B cell (primary cell): ENCODE measurements around the gene ABCA13. TPM values are rescaled to one million over a fixed set of nuclear protein-coding genes. Genes with fewer than 3 reads are reported as not detected.

Experiments
- ATAC-seq: fragments of 200-7000 bp; cut with Tn5 transposase; one replicate; pipeline ENCODE4 v1.10.0; 2021; ENCODE audit warnings: low read depth, mild to moderate bottlenecking, moderate number of reproducible peaks, moderate library complexity
- CTCF ChIA-PET: fragments of 350-600 bp; sonication (Branson Sonifier 250); formaldehyde crosslinking; loops from one replicate; lab custom pipeline; 2021; ENCODE audit warnings: antibody characterized with exemption, inconsistent platforms; lab: Charles Lee
- POLR2A ChIA-PET: fragments of 350-600 bp; sonication (Branson Sonifier 250); formaldehyde crosslinking; loops from one replicate; lab custom pipeline; 2021; ENCODE audit warnings: antibody characterized with exemption; lab: Charles Lee
- DNase-seq: peaks from one replicate; pipeline ENCODE4 v3.0.0; 2013
- H2AFZ ChIP-seq: 2 replicates; pipeline ENCODE4 v1.6.1; 2012; ENCODE audit warnings: mild to moderate bottlenecking, low read depth, low read length; ENCODE audit not compliant: insufficient read depth, poor library complexity, severe bottlenecking
- H3K27ac ChIP-seq, 2 donors: 1 replicate in 1 of 2; 2 replicates in 1 of 2; pipeline ENCODE4 v1.5.1; 2012 to 2013; ENCODE audit warnings: low read length in 2 of 2, mild to moderate bottlenecking in 2 of 2, moderate library complexity in 1 of 2
- H3K27me3 ChIP-seq, 4 experiments: fragments of 200-600 bp in 1 of 4; sonication (generic) in 1 of 4; replicated peaks in 1 of 4; 1 replicate in 2 of 4; 2 replicates in 2 of 4; pipeline versions ENCODE4 v1.6.1 to v1.7.0; 2013 to 2016; ENCODE audit warnings: low read length in 3 of 4, mild to moderate bottlenecking in 2 of 4, mixed read lengths in 1 of 4, moderate library complexity in 1 of 4; ENCODE audit not compliant: insufficient read depth in 4 of 4, control insufficient read depth in 3 of 4; ENCODE audit errors: control extremely low read depth in 1 of 4
- H3K36me3 ChIP-seq, 2 experiments: replicated peaks in 1 of 2; 1 replicate in 1 of 2; 2 replicates in 1 of 2; pipeline versions ENCODE4 v1.6.1 to v1.7.1; 2013; ENCODE audit warnings: low read length in 1 of 2; ENCODE audit not compliant: insufficient read depth in 2 of 2, control insufficient read depth in 1 of 2; ENCODE audit errors: control extremely low read depth in 1 of 2, extremely low read depth in 1 of 2
- H3K4me1 ChIP-seq, 2 donors: fragments of 200-600 bp in 1 of 2; sonication (generic) in 1 of 2; 1 replicate in 1 of 2; 2 replicates in 1 of 2; pipeline versions ENCODE4 v1.5.1 to v1.6.1; 2013 to 2017; ENCODE audit warnings: low read length in 2 of 2; ENCODE audit not compliant: control insufficient read depth in 2 of 2, insufficient read depth in 2 of 2
- H3K4me2 ChIP-seq: replicated peaks from 2 replicates; pipeline ENCODE3; 2012; ENCODE audit warnings: mild to moderate bottlenecking, low read depth, low read length; ENCODE audit not compliant: poor library complexity, severe bottlenecking
- H3K4me3 ChIP-seq, 5 experiments: fragments of 200-600 bp in 1 of 5; sonication (generic) in 1 of 5; 1 replicate in 3 of 5; 2 replicates in 2 of 5; pipeline versions ENCODE4 v1.5.1 to v1.7.0; 2011 to 2016; ENCODE audit warnings: low read length in 4 of 5, mild to moderate bottlenecking in 4 of 5, low read depth in 2 of 5, control low read depth in 1 of 5, moderate library complexity in 1 of 5; ENCODE audit not compliant: insufficient read depth in 1 of 5; ENCODE audit errors: control extremely low read depth in 1 of 5, extremely low read depth in 1 of 5
- H3K79me2 ChIP-seq: fragments of 200-600 bp; sonication (generic); one replicate; pipeline ENCODE4 v1.6.0; 2016; ENCODE audit warnings: low read length; ENCODE audit not compliant: control insufficient read depth, insufficient read depth
- H3K9ac ChIP-seq: fragments of 200-600 bp; sonication (generic); 2 replicates; pipeline ENCODE4 v1.6.1; 2017; ENCODE audit warnings: mild to moderate bottlenecking, low read length, moderate library complexity
- H3K9me3 ChIP-seq, 3 donors: one replicate each; pipeline versions ENCODE4 v1.6.1 to v1.7.1; 2013; ENCODE audit warnings: low read length in 2 of 3; ENCODE audit not compliant: control insufficient read depth in 2 of 3, insufficient read depth in 1 of 3; ENCODE audit errors: control extremely low read depth in 1 of 3
- H4K20me1 ChIP-seq: 2 replicates; pipeline ENCODE4 v1.6.0; 2012; ENCODE audit warnings: mild to moderate bottlenecking, low read length; ENCODE audit not compliant: insufficient read depth, control insufficient read depth, poor library complexity, severe bottlenecking
- H3K27ac Mint-ChIP-seq: one replicate; pipeline ENCODE4 v1.8.0; 2021; ENCODE audit warnings: mixed read lengths
- H3K27me3 Mint-ChIP-seq: one replicate; pipeline ENCODE4 v1.8.0; 2021; ENCODE audit warnings: mixed read lengths
- H3K4me1 Mint-ChIP-seq: one replicate; pipeline ENCODE4 v1.8.0; 2021; ENCODE audit warnings: mixed read lengths
- H3K4me3 Mint-ChIP-seq: one replicate; pipeline ENCODE4 v1.8.0; 2021; ENCODE audit warnings: mixed read lengths
- H3K9me3 Mint-ChIP-seq: one replicate; pipeline ENCODE4 v1.8.0; 2022; ENCODE audit warnings: mixed read lengths; ENCODE audit not compliant: insufficient read depth
- CTCF ChIP-seq: fragments of 200-600 bp; IDR thresholded peaks from one replicate; pipeline ENCODE4 v1.8.0; 2022; ENCODE audit warnings: antibody characterized with exemption, mild to moderate bottlenecking
- EZH2 ChIP-seq: IDR thresholded peaks from 2 replicates; pipeline ENCODE4 v1.6.1; 2012; ENCODE audit warnings: borderline replicate concordance, low read depth, mild to moderate bottlenecking, moderate library complexity, low read length; ENCODE audit not compliant: insufficient read depth, poor library complexity, severe bottlenecking
- WGBS: methylation state at CpG from one replicate; pipeline ENCODE4 v1.1.5; 2013; ENCODE audit warnings: missing lambda C conversion rate; ENCODE audit not compliant: insufficient coverage; 5-methylcytosine and 5-hydroxymethylcytosine counted together
- intact Hi-C: fragments of 100-400 bp; cut with micrococcal nuclease; formaldehyde crosslinking; loops from one replicate; pipeline ENCODE4 v1.10.0; 2022
- polyA plus RNA-seq: library from polyadenylated mRNA; depleted of rRNA; stranded (reverse); fragments of >200 nt; gene quantifications from 2 replicates; pipeline ENCODE4 v1.2.3, GENCODE V29; 2012
- total RNA-seq, 2 donors: library from RNA; stranded (reverse); fragments of 120-200 nt in 1 of 2; gene quantifications; 1 replicate in 1 of 2; 2 replicates in 1 of 2; pipeline versions ENCODE4 v1.2.3 to v1.2.4, GENCODE V29; 2013 to 2022

The ABCA13 gene
- total and polyA plus RNA-seq, 2 donors (not counting 1 experiment from before 2014, with no cell fraction given), result not detected

DNA sequence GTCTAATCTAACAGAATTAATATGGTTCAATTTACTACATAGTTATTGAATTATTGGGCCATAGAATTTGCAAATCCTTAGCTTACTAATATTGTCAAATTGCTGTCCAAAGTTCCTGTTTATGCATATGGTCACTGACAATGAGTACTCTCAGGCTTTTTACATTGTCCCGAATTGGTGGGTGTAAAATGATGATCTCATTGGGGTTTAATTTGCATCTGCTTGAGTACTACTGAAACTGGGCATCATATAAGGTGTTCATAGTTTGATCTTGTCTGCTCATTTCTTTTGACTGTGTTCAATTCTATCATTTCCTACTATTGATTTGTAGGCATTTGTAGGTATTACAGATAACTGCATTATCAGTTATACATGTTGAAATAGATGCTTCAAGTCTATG, 12.7 kb downstream of the ABCA13 start:
- Histone ChIP-seq H3K4me1 (no peaks in the 10 kb centered on the region), H3K4me2 (no peak overlapping the region), H3K4me3 (no peak overlapping the region), H3K9me3 (no peaks in the 10 kb centered on the region), H3K9ac (no peak overlapping the region), H4K20me1 (no peaks in the 10 kb centered on the region), H3K36me3 (no peaks in the 10 kb centered on the region), H3K27ac (no peak overlapping the region), H3K27me3 (no peaks in the 10 kb centered on the region), H2AFZ (no peak overlapping the region), H3K79me2 (no peaks in the 10 kb centered on the region)
- ChIA-PET POLR2A (no interaction called here), CTCF (no interaction called here)
- no peaks in the 10 kb centered on the region for H3K4me1 Mint-ChIP-seq
- ATAC-seq, result no peak
- peaks cover 3% of the 10 kb centered on the region for H3K9me3 Mint-ChIP-seq
- no peak overlapping the region for H3K4me3 Mint-ChIP-seq
- DNase-seq, result no peak
- intact Hi-C loops, result no loop called here
- WGBS, result no CpG with 5 or more reads among the region's 1 CpG
- H3K27me3 Mint-ChIP-seq, result peaks cover 16% of the 10 kb centered on the region
- no peak overlapping the region for H3K27ac Mint-ChIP-seq
- TF ChIP-seq EZH2 (no peak), CTCF (no peak)

- H3K27me3 ChIP-seq, result no peaks in the 10 kb centered on the region
- peaks cover 18% of the 10 kb centered on the region for H3K27me3 Mint-ChIP-seq
- H3K9ac ChIP-seq, result no peak overlapping the region
- ChIA-PET CTCF (no interaction called here), POLR2A (no interaction called here)
- DNase-seq (no peak), ATAC-seq (no peak)
- H3K4me3 ChIP-seq, result no peak overlapping the region
- WGBS, result 90% methylated on average over 8 of the region's 12 CpGs
- H3K4me3 Mint-ChIP-seq, result no peak overlapping the region
- H3K4me1 ChIP-seq, result no peaks in the 10 kb centered on the region
- no peaks in the 10 kb centered on the region for H4K20me1 ChIP-seq
- H2AFZ ChIP-seq, result no peak overlapping the region
- no peak overlapping the region for H3K4me2 ChIP-seq
- H3K9me3 Mint-ChIP-seq, result peaks cover 3% of the 10 kb centered on the region
- no peaks in the 10 kb centered on the region for H3K79me2 ChIP-seq
- no peak overlapping the region for H3K27ac Mint-ChIP-seq
- no peak for TF ChIP-seq EZH2
- TF ChIP-seq CTCF, result no peak
- intact Hi-C loops, result no loop called here
- no peaks in the 10 kb centered on the region for H3K36me3 ChIP-seq
- H3K4me1 Mint-ChIP-seq, result no peaks in the 10 kb centered on the region
- no peaks in the 10 kb centered on the region for H3K9me3 ChIP-seq
- H3K27ac ChIP-seq, result no peak overlapping the region
Observed at GRCh38 chr7:48188776-48189520, 17.7 kb downstream of the ABCA13 start.
